Pancreas (tissue), 10 donors: ENCODE data around the gene COG3. TPM values are rescaled to one million over a fixed set of nuclear protein-coding genes. Genes with fewer than 3 reads are reported as not detected.
A peak's percentile ranks its signal among the peaks of the same experiment; 100 is the strongest.

Experiments used
- ATAC-seq, 4 donors: fragments of 200-7000 bp; cut with Tn5 transposase; one replicate each; pipeline versions ENCODE4 v1.8.0 to v1.9.1; 2020; ENCODE audit warnings: mild to moderate bottlenecking in 4 of 4, moderate library complexity in 4 of 4
- DNase-seq, 6 donors: peaks; one replicate each; pipeline ENCODE4 v3.0.0-alpha.2; 2020
- FAIRE-seq: peaks from 2 replicates; lab custom pipeline; 2012; peaks lifted over from hg19 to GRCh38; lab: Jason Lieb, UNC
- H3K27ac ChIP-seq, 4 donors: fragments of 200-600 bp; sonication (generic); 1 replicate in 3 of 4; 2 replicates in 1 of 4; pipeline versions ENCODE4 v1.5.0 to v1.8.0; 2020
- H3K27me3 ChIP-seq, 4 donors: fragments of 200-600 bp; one replicate each; pipeline ENCODE4 v1.8.0; 2021
- H3K36me3 ChIP-seq, 3 donors: fragments of 200-600 bp; sonication (generic) in 1 of 3; one replicate each; pipeline versions ENCODE4 v1.5.0 to v1.8.0; 2020 to 2021
- H3K4me1 ChIP-seq, 3 donors: fragments of 200-600 bp; one replicate each; pipeline ENCODE4 v1.8.0; 2021
- H3K4me3 ChIP-seq, 4 donors: fragments of 200-600 bp; sonication (generic) in 2 of 4; one replicate each; pipeline versions ENCODE4 v1.5.0 to v1.8.0; 2020 to 2021
- H3K9me3 ChIP-seq, 4 donors: fragments of 200-600 bp; one replicate each; pipeline ENCODE4 v1.8.0; 2021
- WGBS, 2 donors: extraction: QIAGEN DNeasy Blood & Tissue Kit; methylation state at CpG; one replicate each; pipeline ENCODE4 v1.1.7; 2013; 5-methylcytosine and 5-hydroxymethylcytosine counted together
- intact Hi-C, 3 donors: fragments of 100-400 bp; cut with DNase I; formaldehyde crosslinking; loops; one replicate each; pipeline versions ENCODE4 v1.11.1 to v1.14.2; 2022
- polyA plus RNA-seq, 2 donors: library from polyadenylated mRNA; stranded (reverse); fragments of 200-250 nt; gene quantifications; one replicate each; pipeline ENCODE4 v1.2.3, GENCODE V29; 2013
- total RNA-seq, 6 donors: library from RNA; stranded (reverse); fragmentation: NEBNext Ultra II Directional in 4 of 6; extraction: Animal tissue kit (Norgen Biotek cat#: 25700) in 4 of 6; gene quantifications; one replicate each; pipeline versions ENCODE4 v1.2.1 to v1.2.4, GENCODE V29; 2021 to 2023
- TF ChIP-seq, protein P1 (sequence below), 4 donors: fragments of 200-600 bp; sonication (generic) in 3 of 4; IDR thresholded peaks; one replicate each; pipeline versions ENCODE4 v1.5.0 to v1.8.0; 2021; ENCODE audit warnings: antibody characterized with exemption in 4 of 4
- donor health status: healthy with polysubstance abuse.
- donor health status: DM: no; HTN: no; CAD: no; lungs with moderate emphysema.
- donor health status: DM: no; HTN: no; CAD: no.
- donor health status: control.
- donor health status: control.
- donor health status: Bipolar disorder and iron deficiency.
- donor health status: DM: yes; HTN: yes; CAD: no.
- donor health status: DM: no; HTN: no; CAD: no.
- donor health status: DM: no; HTN: no; CAD: no.
- donor health status: DM: yes; HTN: yes; CAD: no.

Gene COG3
- total and polyA plus RNA-seq, 8 donors: 15.0 to 19.9 (median 18.7) TPM

DNA sequence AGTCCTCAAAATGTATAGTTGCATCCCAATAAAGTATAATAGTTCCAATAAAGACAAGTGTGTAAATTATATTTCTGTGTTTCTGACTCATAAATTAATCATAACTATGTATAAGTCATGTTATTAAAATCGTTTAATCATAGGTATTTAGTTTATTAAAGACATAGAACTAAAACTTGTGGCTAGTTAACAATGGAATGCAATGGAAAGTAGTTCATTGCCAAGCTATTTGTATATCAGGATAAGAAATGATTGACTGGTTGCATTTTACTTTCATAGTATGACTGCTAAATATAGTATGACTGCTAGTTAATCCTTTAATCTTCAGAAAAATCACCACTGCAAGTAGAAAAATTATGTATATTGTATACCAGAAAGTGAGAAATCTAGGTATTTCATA, 16.9 kb downstream of the COG3 start:
- H3K36me3 ChIP-seq: peaks cover 0 to 31% (median 4%) of the 10 kb centered on the region in 3 donors
- no peaks in the 10 kb centered on the region for H3K9me3 ChIP-seq
- no peaks in the 10 kb centered on the region for H3K27me3 ChIP-seq
- no peak overlapping the region for H3K27ac ChIP-seq
- TF ChIP-seq, protein P1, sequence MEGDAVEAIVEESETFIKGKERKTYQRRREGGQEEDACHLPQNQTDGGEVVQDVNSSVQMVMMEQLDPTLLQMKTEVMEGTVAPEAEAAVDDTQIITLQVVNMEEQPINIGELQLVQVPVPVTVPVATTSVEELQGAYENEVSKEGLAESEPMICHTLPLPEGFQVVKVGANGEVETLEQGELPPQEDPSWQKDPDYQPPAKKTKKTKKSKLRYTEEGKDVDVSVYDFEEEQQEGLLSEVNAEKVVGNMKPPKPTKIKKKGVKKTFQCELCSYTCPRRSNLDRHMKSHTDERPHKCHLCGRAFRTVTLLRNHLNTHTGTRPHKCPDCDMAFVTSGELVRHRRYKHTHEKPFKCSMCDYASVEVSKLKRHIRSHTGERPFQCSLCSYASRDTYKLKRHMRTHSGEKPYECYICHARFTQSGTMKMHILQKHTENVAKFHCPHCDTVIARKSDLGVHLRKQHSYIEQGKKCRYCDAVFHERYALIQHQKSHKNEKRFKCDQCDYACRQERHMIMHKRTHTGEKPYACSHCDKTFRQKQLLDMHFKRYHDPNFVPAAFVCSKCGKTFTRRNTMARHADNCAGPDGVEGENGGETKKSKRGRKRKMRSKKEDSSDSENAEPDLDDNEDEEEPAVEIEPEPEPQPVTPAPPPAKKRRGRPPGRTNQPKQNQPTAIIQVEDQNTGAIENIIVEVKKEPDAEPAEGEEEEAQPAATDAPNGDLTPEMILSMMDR (IDR thresholded peaks at IDR 0.05): no peak
- FAIRE-seq (peak; percentile 39), ATAC-seq (no peak), DNase-seq (no peak)
- H3K4me1 ChIP-seq: no peaks in the 10 kb centered on the region
- intact Hi-C loops: no loop called here
- H3K4me3 ChIP-seq: no peak overlapping the region
- WGBS, 2 donors: 20 to 35% methylated on average over 1 of the region's 1 CpG

DNA sequence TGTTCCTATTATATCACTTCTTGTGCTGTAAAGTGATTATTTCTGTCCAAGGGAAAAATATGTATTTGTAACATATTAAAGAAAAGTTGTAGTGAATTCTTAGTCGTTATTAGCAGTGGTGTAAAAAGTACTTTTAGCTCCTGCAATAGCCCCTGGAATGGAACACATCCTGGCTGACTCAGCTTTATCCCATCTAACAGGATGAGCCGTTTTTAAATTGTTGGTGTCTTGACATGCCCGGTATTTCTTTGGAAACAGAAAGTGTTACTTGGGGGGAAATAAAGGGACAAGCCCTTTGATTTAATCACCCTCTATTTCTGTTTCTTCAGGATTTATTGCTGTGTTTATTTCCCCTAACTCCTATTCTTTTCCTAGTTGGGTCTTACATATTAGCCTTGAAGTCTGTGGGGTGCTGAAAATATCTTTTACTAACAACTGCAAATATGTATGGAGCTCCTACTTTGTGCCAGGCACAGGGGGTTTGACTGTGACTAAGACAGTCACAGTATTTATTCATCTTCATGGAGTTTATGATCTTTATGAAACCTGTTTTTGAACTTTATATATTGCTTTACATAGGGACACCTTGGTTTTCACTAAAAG, 17.9 kb downstream of the COG3 start:
- Histone ChIP-seq H3K27ac (no peak overlapping the region), H3K4me1 (no peaks in the 10 kb centered on the region), H3K36me3 (peaks cover 2 to 31% (median 7%) of the 10 kb centered on the region in 3 donors), H3K4me3 (no peak overlapping the region), H3K9me3 (no peaks in the 10 kb centered on the region), H3K27me3 (no peaks in the 10 kb centered on the region)
- intact Hi-C loops: no loop called here
- DNase-seq (no peak), ATAC-seq (no peak), FAIRE-seq (no peak)
- TF ChIP-seq, protein P1 (IDR thresholded peaks at IDR 0.05): no peak
- 76 to 81% methylated on average over 3 of the region's 3 CpGs for WGBS, 2 donors

DNA sequence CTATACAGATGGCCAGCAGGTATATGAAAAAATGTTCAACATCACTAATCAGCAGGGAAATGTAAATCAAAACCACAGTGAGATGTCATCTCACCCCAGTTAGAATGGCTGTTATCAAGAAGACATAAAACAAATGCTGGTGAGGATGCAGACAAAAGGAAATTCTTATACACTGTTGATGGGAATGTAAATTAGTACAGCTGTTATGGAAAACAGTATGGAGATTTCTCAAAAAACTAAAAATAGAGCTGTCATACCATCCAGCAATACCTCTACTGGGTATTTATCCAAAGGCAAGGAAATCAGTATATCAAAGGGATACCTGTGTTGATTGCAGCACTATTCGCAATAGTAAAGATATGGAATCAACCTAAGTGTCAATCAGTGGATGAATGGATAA, 22.9 kb downstream of the COG3 start:
- H3K27ac ChIP-seq: no peak overlapping the region
- H3K4me3 ChIP-seq: no peak overlapping the region
- no peak for ATAC-seq
- DNase-seq: no peak
- intact Hi-C loops: no loop called here
- no peaks in the 10 kb centered on the region for H3K9me3 ChIP-seq
- WGBS, 2 donors: 56 to 59% methylated on average over 1 of the region's 1 CpG
- peaks cover 6 to 42% (median 7%) of the 10 kb centered on the region in 3 donors for H3K36me3 ChIP-seq
- no peaks in the 10 kb centered on the region for H3K27me3 ChIP-seq
- TF ChIP-seq, protein P1 (IDR thresholded peaks at IDR 0.05): no peak
- H3K4me1 ChIP-seq: no peaks in the 10 kb centered on the region
- no peak for FAIRE-seq

DNA sequence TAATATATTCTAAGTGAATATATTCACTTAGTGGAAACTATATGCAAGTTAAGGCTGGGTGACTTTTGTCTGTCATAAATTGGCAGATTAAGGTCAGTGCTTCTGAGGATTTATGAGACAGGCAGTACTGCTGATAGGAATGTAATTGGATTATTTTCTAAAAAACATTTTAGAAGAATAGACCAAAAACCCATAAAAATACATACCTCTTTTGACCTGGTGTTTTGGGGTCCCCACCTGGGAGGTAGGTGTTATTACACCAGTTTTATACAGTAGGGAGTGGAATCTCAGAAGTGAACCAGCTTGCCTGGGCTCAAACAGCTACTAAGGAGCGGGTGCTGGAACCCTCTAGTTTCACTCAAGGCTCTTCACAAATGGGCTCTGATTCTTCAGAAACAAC, 25.3 kb downstream of the COG3 start:
- ATAC-seq: peak in 3 of 4 donors; percentile 38 to 58 (median 54)
- TF ChIP-seq, protein P1 (IDR thresholded peaks at IDR 0.05): peak in 1 of 4 donors; percentile 17
- H3K36me3 ChIP-seq: peaks cover 6 to 51% (median 7%) of the 10 kb centered on the region in 3 donors
- H3K4me1 ChIP-seq: no peaks in the 10 kb centered on the region
- H3K4me3 ChIP-seq: no peak overlapping the region
- H3K27ac ChIP-seq: no peak overlapping the region
- no peaks in the 10 kb centered on the region for H3K9me3 ChIP-seq
- no peaks in the 10 kb centered on the region for H3K27me3 ChIP-seq
- no peak for DNase-seq
- 91 to 93% methylated on average over 1 of the region's 1 CpG for WGBS, 2 donors
- intact Hi-C loops: no loop called here
- FAIRE-seq: no peak

DNA sequence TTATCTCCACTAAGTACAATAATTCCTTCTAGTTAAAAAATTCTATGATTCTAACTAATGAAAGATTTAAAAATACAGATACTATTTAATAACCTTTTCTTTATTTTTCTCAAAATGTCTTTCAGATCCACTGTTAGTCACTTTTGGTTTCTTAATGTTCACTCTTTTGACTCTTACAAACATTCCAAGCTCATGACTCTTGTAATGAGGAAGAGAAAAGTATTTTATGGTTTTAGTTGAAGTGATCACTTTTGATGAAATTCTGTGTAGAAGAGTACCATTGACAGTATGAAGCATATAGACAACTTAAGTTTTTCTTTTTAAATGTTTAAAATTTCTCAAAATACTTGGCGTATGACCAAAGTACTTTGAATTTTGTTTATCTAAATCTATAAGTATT, 27.8 kb downstream of the COG3 start:
- Histone ChIP-seq H3K36me3 (peaks cover 0 to 63% (median 5%) of the 10 kb centered on the region in 3 donors), H3K27ac (no peak overlapping the region)
- FAIRE-seq: no peak

More for the DNA sequence above, 27.8 kb downstream of the COG3 start:
- TF ChIP-seq, protein P1 (IDR thresholded peaks at IDR 0.05): peak in 1 of 4 donors; percentile 6
- H3K4me1 ChIP-seq: no peaks in the 10 kb centered on the region
- H3K27me3 ChIP-seq: no peaks in the 10 kb centered on the region
- no peak for DNase-seq
- no peak overlapping the region for H3K4me3 ChIP-seq
- intact Hi-C loops: no loop called here
- H3K9me3 ChIP-seq: no peaks in the 10 kb centered on the region
- no peak for ATAC-seq
- 92 to 96% methylated on average over 1 of the region's 1 CpG for WGBS, 2 donors
